SIG-M5 (cell line): ENCODE measurements around the gene TTC6.

Experiments
- DNase-seq: peaks from one replicate; lab custom pipeline; 2025; lab: John Stamatoyannopoulos, UW

Gene TTC6

GRCh38 chr14:37597538-37597913, 2.1 kb downstream of the TTC6 start:
- no peak for DNase-seq

DNA sequence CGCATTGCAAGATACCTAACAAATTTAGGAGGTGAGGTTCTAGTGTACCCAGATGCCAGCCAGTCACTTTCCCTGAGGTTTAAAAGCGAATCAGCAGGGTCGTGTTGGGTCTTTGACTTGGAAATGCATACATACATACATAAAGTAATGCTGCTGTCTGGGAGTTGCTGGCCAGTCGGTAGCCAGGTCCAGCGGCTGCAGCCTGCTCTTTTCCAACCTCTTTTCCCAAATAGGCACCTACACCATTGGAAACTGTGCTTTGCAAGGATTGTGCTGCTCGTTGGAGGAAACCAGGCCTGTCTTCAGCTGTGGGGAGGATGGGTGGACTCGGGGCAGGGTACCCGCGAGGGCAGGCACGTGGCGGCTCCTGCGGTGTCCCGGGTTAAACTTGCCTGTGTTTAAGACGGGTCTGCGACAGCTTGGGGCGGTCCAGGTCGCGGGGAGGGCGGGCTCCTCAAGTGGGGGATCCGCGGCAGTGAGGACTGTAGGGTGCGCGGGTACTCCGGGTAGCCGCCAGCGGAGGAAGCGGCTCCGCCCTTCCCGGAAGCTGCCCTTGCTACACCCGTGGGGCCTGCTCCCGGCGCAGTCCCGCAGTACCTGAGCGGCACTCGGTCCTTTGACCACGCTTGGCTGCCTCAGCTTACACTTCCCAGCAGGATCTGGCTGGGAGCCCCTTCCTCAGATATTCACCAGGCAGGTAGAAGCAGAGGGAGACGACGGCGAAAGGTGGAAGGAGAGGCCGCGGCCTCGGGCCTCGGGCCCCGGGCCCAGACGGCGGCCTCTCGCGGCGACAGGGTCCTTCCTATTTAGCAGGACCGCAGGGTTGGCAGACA, 2.7 kb downstream of the TTC6 start:
- DNase-seq, result no peak

GRCh38 chr14:37598747-37599506, 3.5 kb downstream of the TTC6 start:
- no peak for DNase-seq

DNA sequence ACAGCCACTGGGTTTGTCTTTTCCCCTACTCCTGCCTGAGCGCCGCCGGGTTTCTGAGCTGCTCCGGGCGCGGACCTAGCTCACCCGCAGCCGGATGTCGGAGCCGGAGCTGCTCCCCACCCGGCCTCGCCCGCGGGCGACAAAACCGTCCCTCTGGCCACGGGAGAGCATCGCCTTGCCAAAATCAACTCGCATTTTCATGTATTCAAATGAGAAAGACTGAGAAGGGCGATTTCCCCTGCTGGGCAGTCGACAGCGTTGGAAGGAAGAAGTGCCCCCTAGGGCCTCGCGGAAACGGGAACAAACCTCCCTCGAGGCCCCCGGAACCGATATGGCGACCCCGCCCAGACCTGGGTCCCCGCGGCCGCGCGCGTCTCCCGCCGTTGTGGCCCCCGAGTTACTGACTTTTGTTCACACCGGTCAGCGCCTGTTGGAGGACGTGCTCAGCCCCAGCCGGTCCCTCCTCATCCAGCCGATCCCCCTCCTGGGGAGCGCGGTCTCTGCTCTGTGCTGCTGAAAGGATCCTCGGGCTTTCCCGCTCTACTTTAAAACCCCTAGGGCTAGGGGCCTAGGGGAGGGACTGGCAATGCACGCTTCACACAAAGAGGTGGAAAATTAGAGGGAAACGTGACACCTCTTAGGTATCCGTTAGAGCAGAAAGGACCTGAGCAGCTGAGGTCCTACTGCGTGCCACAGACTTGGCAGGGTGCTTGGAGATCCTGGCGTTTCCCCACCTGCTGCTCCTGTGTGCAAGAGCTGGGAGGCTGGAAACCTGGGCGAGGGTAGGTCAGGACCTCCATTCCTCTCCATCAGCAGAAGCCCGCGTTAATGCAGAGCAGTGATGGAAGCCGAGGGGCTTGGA, 4.3 kb downstream of the TTC6 start:
- no peak for DNase-seq

- DNase-seq, result no peak
These were observed 5.7 kb downstream of the TTC6 start for GRCh38 chr14:37600880-37601741.

- DNase-seq, result no peak
These were observed 6.4 kb downstream of the TTC6 start for GRCh38 chr14:37601865-37602264.

DNA sequence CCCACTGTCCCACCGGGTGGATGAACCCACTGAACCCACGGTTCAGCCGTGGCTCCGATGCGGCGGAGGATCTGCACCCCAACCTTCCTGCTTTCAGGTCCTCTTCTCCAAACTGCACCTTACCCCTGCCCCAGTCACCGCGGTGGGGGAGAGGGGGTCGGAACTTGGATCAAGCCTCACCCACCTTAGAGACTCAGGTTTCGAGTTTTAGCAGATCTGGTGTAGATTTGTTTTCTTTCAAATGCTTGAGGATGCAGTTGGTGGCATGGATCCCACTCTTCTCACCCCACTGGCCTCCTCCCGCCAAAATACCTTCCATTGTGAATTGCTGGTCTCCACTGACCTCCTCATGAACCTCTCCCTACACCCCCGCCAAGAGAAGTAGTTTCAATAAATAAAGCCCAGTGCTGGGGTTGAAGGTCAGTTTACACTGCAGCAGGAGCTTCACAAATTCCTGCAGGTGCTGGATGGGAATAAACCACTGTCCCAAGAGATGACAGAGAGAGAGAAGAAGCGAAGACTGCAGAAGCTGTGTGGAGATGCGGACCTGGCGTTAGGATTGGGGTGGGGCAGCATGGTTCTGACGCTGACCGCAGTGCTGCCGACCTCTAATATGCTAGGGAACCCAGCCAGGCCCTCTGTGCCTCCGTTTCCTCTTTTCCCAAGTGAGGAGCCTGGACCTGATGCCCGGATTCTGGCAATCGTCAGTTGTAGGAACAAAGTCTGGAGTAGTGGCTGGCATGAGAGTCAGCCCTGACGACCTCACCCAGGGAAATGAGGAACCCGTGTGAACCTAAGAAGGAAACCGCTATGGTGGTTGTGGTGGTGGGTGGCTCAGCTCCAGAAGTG, 7.4 kb downstream of the TTC6 start:
- no peak for DNase-seq

DNA sequence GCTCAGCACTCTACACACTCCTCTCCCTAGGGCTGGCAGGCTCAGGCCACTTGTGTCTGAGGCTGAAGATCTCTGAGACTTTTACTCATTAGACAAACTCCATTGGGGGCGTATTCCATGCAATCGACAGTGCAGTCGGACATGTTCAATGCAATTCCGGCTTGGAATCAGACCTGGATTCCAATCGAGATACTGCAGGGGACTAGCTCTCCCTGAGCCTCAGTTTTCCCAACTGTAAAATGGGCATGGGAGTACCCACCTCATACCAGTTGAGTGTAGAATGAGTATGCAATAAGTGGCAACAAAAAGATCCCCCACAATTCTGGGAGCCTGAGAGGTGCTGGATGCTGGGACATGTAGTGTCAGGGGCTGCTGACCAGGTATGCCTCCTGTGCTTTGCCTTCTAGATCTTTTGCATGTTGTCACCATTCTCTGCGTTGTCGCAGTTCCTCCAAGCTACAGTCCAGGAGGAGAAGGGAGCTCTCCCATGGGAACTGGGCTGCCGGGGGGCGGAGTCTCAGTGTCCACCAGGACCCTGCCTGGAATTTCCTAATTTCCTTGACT, 8.3 kb downstream of the TTC6 start:
- no peak for DNase-seq

- no peak for DNase-seq
These were observed 11.2 kb downstream of the TTC6 start for GRCh38 chr14:37606678-37607077.

DNA sequence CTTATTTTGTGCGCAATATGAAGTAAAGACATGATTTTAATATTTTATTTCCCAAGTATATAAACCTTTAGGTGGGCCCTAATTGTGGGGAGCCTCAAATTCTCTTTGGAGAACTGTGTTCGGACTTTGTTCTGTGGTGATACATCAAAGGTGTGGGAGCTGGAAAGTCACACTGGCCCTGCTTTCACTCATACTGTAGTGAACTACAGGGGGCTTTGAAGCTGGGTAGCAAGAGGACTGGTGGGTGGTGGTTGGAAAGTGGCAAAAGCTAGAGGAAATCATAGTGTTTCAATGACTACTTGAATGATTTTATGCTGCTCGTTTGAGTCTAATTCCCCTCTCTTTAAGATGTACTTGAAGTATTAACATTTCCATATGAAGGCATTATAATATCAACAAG, 13.2 kb downstream of the TTC6 start:
- no peak for DNase-seq

GRCh38 chr14:37610945-37611523, 15.6 kb downstream of the TTC6 start:
- no peak for DNase-seq

- DNase-seq, result no peak
These were observed 20.3 kb downstream of the TTC6 start for GRCh38 chr14:37615582-37616289.

- no peak for DNase-seq
These were observed 21.4 kb downstream of the TTC6 start for GRCh38 chr14:37616853-37617252.

DNA sequence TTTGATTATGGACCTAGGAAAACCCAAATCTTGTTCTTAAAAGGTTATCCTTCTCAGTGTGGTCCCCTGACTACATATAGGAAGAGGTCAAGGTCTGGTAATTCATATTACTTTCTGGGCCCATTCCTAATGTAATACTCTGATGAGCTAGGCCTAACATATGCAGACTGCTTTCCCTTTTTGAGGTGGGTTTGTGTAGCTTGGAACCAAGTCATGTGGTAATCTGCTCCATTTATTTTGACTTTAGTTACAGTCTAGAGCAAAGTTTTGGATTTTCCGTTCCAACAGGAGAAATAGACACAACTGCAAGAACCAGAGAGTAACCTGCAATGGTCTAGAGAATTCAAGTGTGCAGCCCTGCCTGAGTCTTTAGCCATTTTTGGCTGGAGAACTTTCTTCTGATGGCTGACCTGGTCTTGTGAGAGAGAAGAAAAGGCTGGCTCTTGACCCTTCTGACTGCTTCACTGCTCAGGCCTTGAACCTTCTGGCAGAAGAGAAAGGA, 22.5 kb downstream of the TTC6 start:
- DNase-seq, result no peak

GRCh38 chr14:37618498-37619028, 23.1 kb downstream of the TTC6 start:
- DNase-seq, result no peak

- DNase-seq, result no peak
These were observed 25.4 kb downstream of the TTC6 start for GRCh38 chr14:37620856-37621255.

DNA sequence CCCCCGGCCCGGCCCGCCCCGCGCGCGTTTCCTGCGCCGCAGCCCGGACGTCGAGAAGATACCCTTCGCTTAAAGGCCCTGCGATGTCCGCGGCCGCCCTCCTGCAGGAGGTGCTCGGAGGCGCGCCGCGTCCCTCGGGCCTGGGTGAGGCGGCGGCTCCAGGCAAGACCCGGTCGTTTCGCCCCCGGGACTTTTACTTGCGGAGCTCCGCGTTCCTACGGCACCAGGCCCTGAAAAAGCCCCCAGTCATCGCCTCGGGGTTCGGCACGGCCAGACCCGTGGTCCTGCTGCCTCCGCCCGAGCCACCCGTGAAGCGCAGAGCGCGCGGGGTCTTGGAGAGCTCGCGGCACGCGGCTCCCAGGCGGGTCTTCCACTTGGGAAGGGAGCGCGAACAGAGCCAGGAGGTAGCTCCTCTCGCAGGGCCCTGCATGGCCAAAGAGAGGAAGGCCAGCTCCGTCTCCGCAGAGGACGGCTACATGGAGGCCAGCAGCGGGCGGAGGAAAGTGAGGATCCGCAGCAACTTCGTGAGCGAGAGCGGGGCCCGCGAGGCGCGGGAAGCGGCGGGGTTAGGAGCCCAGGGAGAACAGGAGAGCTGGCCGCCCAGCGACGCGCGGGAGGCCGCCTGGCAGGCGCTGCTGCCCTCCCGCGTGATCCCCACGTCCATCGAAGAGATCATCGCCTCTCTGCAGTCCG, 26.9 kb downstream of the TTC6 start:
- DNase-seq, result no peak

- DNase-seq, result no peak
These were observed 28.1 kb downstream of the TTC6 start for GRCh38 chr14:37623426-37623951.
